ENCODE measurements around the gene SPATS2.

- TF ChIP-seq, protein P1, sequence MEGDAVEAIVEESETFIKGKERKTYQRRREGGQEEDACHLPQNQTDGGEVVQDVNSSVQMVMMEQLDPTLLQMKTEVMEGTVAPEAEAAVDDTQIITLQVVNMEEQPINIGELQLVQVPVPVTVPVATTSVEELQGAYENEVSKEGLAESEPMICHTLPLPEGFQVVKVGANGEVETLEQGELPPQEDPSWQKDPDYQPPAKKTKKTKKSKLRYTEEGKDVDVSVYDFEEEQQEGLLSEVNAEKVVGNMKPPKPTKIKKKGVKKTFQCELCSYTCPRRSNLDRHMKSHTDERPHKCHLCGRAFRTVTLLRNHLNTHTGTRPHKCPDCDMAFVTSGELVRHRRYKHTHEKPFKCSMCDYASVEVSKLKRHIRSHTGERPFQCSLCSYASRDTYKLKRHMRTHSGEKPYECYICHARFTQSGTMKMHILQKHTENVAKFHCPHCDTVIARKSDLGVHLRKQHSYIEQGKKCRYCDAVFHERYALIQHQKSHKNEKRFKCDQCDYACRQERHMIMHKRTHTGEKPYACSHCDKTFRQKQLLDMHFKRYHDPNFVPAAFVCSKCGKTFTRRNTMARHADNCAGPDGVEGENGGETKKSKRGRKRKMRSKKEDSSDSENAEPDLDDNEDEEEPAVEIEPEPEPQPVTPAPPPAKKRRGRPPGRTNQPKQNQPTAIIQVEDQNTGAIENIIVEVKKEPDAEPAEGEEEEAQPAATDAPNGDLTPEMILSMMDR (IDR thresholded peaks at IDR 0.05): no peak
- TF ChIP-seq POLR2A (IDR thresholded peaks at IDR 0.05): no peak
Measured at GRCh38 chr12:49327887-49328286, 39.4 kb upstream of the SPATS2 start.

All from lower leg skin (tissue), 3 donors.